ENCODE data around the gene PSME3IP1.

The PSME3IP1 gene

GRCh38 chr16:57208926-57209325, 23.1 kb upstream of the PSME3IP1 start:
- TF ChIP-seq CTCF (IDR thresholded peaks at IDR 0.05; ENCODE audit: low read depth, low read length, poor library complexity, severe bottlenecking) (no peak), EZH2phosphoT487 (IDR thresholded peaks at IDR 0.05; ENCODE audit: borderline replicate concordance, low read length) (no peak)
- H3K79me2 ChIP-seq (ENCODE audit: control insufficient read depth, low read length): no peaks in the 10 kb centered on the region
- H4K20me1 ChIP-seq (ENCODE audit: control insufficient read depth, insufficient read depth, low read depth, low read length): no peaks in the 10 kb centered on the region
- H3K27ac ChIP-seq (ENCODE audit: low read depth, low read length): no peak overlapping the region
- H3K4me1 ChIP-seq (ENCODE audit: control insufficient read depth, low read length): no peaks in the 10 kb centered on the region
- H3K9me3 ChIP-seq (ENCODE audit: control insufficient read depth, insufficient read depth, low read length): no peaks in the 10 kb centered on the region
- no peak overlapping the region for H3K4me3 ChIP-seq (ENCODE audit: low read length)
- no peaks in the 10 kb centered on the region for H3K27me3 ChIP-seq (ENCODE audit: control insufficient read depth, low read length)
- no peaks in the 10 kb centered on the region for H3K9me2 ChIP-seq (replicated peaks; ENCODE audit: control insufficient read depth, low read length)
- H3K36me3 ChIP-seq (ENCODE audit: control insufficient read depth, low read length): peaks cover 59% of the 10 kb centered on the region
- no peak overlapping the region for H3K4me2 ChIP-seq (ENCODE audit: low read length)
- no peaks in the 10 kb centered on the region for H3F3A ChIP-seq (ENCODE audit: control insufficient read depth, insufficient read depth)

GRCh38 chr16:57204675-57205074, 18.8 kb upstream of the PSME3IP1 start:
- TF ChIP-seq CTCF (IDR thresholded peaks at IDR 0.05; ENCODE audit: low read depth, low read length, poor library complexity, severe bottlenecking): no peak
- TF ChIP-seq EZH2phosphoT487 (IDR thresholded peaks at IDR 0.05; ENCODE audit: borderline replicate concordance, low read length): no peak
- no peaks in the 10 kb centered on the region for H3K4me1 ChIP-seq (ENCODE audit: control insufficient read depth, low read length)
- H3K27me3 ChIP-seq (ENCODE audit: control insufficient read depth, low read length): no peaks in the 10 kb centered on the region
- peaks cover 37% of the 10 kb centered on the region for H3K36me3 ChIP-seq (ENCODE audit: control insufficient read depth, low read length)
- no peaks in the 10 kb centered on the region for H3K9me2 ChIP-seq (replicated peaks; ENCODE audit: control insufficient read depth, low read length)
- no peak overlapping the region for H3K27ac ChIP-seq (ENCODE audit: low read depth, low read length)
- no peaks in the 10 kb centered on the region for H4K20me1 ChIP-seq (ENCODE audit: control insufficient read depth, insufficient read depth, low read depth, low read length)
- H3K4me2 ChIP-seq (ENCODE audit: low read length): no peak overlapping the region
- no peaks in the 10 kb centered on the region for H3K79me2 ChIP-seq (ENCODE audit: control insufficient read depth, low read length)
- no peaks in the 10 kb centered on the region for H3F3A ChIP-seq (ENCODE audit: control insufficient read depth, insufficient read depth)
- no peaks in the 10 kb centered on the region for H3K9me3 ChIP-seq (ENCODE audit: control insufficient read depth, insufficient read depth, low read length)
- no peak overlapping the region for H3K4me3 ChIP-seq (ENCODE audit: low read length)

DNA sequence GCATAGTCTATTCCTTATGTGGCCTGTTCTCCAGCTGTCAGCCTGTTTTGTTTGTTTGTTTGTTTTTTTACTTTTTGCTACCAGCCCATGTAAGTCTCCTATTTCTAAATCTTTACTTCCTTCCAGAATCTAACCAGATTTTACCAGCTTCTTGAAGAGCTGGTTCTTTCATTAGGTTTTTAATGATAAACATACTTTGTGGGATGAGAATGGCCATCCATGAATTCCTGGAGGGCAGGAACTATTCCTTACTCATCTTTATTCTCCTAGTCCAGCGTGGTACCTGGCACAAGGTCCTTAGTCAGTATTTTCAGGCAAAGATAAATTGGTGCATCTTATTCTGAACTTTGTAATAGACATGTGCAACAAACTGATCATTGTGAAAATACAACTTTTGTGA, 17.6 kb upstream of the PSME3IP1 start:
- H3K4me2 ChIP-seq (ENCODE audit: low read length): no peak overlapping the region
- H3F3A ChIP-seq (ENCODE audit: control insufficient read depth, insufficient read depth): no peaks in the 10 kb centered on the region
- TF ChIP-seq EZH2phosphoT487 (IDR thresholded peaks at IDR 0.05; ENCODE audit: borderline replicate concordance, low read length) (no peak), CTCF (IDR thresholded peaks at IDR 0.05; ENCODE audit: low read depth, low read length, poor library complexity, severe bottlenecking) (no peak)
- H3K79me2 ChIP-seq (ENCODE audit: control insufficient read depth, low read length): peaks cover 5% of the 10 kb centered on the region; the same call in 1 of the 2 replicates
- no peaks in the 10 kb centered on the region for H3K27me3 ChIP-seq (ENCODE audit: control insufficient read depth, low read length)
- H3K9me3 ChIP-seq (ENCODE audit: control insufficient read depth, insufficient read depth, low read length): no peaks in the 10 kb centered on the region
- no peak overlapping the region for H3K27ac ChIP-seq (ENCODE audit: low read depth, low read length)
- H3K4me3 ChIP-seq (ENCODE audit: low read length): no peak overlapping the region
- H3K36me3 ChIP-seq (ENCODE audit: control insufficient read depth, low read length): peaks cover 29% of the 10 kb centered on the region
- H3K4me1 ChIP-seq (ENCODE audit: control insufficient read depth, low read length): no peaks in the 10 kb centered on the region
- H3K9me2 ChIP-seq (replicated peaks; ENCODE audit: control insufficient read depth, low read length): no peaks in the 10 kb centered on the region
- no peaks in the 10 kb centered on the region for H4K20me1 ChIP-seq (ENCODE audit: control insufficient read depth, insufficient read depth, low read depth, low read length)

Data from DOHH2 (cell line).